ENCODE measurements around the gene PPP1R16B.

The PPP1R16B gene

GRCh38 chr20:38825571-38825900 is 20.0 kb downstream of the PPP1R16B start:
- H3K4me1 ChIP-seq (ENCODE audit: insufficient read depth, low read length) = peaks cover 6% of the 10 kb centered on the region
- H3K27me3 ChIP-seq (ENCODE audit: insufficient read depth, low read length) = no peaks in the 10 kb centered on the region
- no peak overlapping the region for H2AFZ ChIP-seq (ENCODE audit: low read depth, low read length)
- no peak overlapping the region for H3K4me3 ChIP-seq (ENCODE audit: low read length)
- no peaks in the 10 kb centered on the region for H3K36me3 ChIP-seq (ENCODE audit: insufficient read depth, low read length)
- H3K9me3 ChIP-seq (ENCODE audit: low read length) = no peaks in the 10 kb centered on the region

GRCh38 chr20:38825901-38826625 is 20.6 kb downstream of the PPP1R16B start:
- Histone ChIP-seq H3K27me3 (ENCODE audit: insufficient read depth, low read length) (no peaks in the 10 kb centered on the region), H3K4me3 (ENCODE audit: low read length) (no peak overlapping the region), H2AFZ (ENCODE audit: low read depth, low read length) (no peak overlapping the region), H3K4me1 (ENCODE audit: insufficient read depth, low read length) (peaks cover 6% of the 10 kb centered on the region), H3K36me3 (ENCODE audit: insufficient read depth, low read length) (no peaks in the 10 kb centered on the region), H3K9me3 (ENCODE audit: low read length) (no peaks in the 10 kb centered on the region)

- Histone ChIP-seq H3K9me3 (ENCODE audit: low read length) (no peaks in the 10 kb centered on the region), H3K4me1 (ENCODE audit: insufficient read depth, low read length) (peaks cover 6% of the 10 kb centered on the region), H3K36me3 (ENCODE audit: insufficient read depth, low read length) (no peaks in the 10 kb centered on the region), H3K4me3 (ENCODE audit: low read length) (no peak overlapping the region), H3K27me3 (ENCODE audit: insufficient read depth, low read length) (no peaks in the 10 kb centered on the region), H2AFZ (ENCODE audit: low read depth, low read length) (no peak overlapping the region)
These were observed 22.3 kb downstream of the PPP1R16B start for GRCh38 chr20:38827770-38828281.

GRCh38 chr20:38828514-38829295 is 23.2 kb downstream of the PPP1R16B start:
- Histone ChIP-seq H3K4me1 (ENCODE audit: insufficient read depth, low read length) (peaks cover 6% of the 10 kb centered on the region), H3K9me3 (ENCODE audit: low read length) (no peaks in the 10 kb centered on the region), H2AFZ (ENCODE audit: low read depth, low read length) (no peak overlapping the region), H3K36me3 (ENCODE audit: insufficient read depth, low read length) (no peaks in the 10 kb centered on the region), H3K4me3 (ENCODE audit: low read length) (no peak overlapping the region), H3K27me3 (ENCODE audit: insufficient read depth, low read length) (no peaks in the 10 kb centered on the region)

GRCh38 chr20:38829296-38829875 is 23.9 kb downstream of the PPP1R16B start:
- Histone ChIP-seq H3K4me1 (ENCODE audit: insufficient read depth, low read length) (peaks cover 6% of the 10 kb centered on the region), H3K9me3 (ENCODE audit: low read length) (no peaks in the 10 kb centered on the region), H3K36me3 (ENCODE audit: insufficient read depth, low read length) (no peaks in the 10 kb centered on the region), H3K4me3 (ENCODE audit: low read length) (no peak overlapping the region), H3K27me3 (ENCODE audit: insufficient read depth, low read length) (no peaks in the 10 kb centered on the region), H2AFZ (ENCODE audit: low read depth, low read length) (no peak overlapping the region)

GRCh38 chr20:38830356-38830755 is 24.9 kb downstream of the PPP1R16B start:
- no peak overlapping the region for H2AFZ ChIP-seq (ENCODE audit: low read depth, low read length)
- H3K27me3 ChIP-seq (ENCODE audit: insufficient read depth, low read length) = no peaks in the 10 kb centered on the region
- H3K4me3 ChIP-seq (ENCODE audit: low read length) = no peak overlapping the region
- H3K4me1 ChIP-seq (ENCODE audit: insufficient read depth, low read length) = peaks cover 11% of the 10 kb centered on the region
- no peaks in the 10 kb centered on the region for H3K36me3 ChIP-seq (ENCODE audit: insufficient read depth, low read length)
- no peaks in the 10 kb centered on the region for H3K9me3 ChIP-seq (ENCODE audit: low read length)

- Histone ChIP-seq H3K36me3 (ENCODE audit: insufficient read depth, low read length) (no peaks in the 10 kb centered on the region), H2AFZ (ENCODE audit: low read depth, low read length) (no peak overlapping the region), H3K27me3 (ENCODE audit: insufficient read depth, low read length) (no peaks in the 10 kb centered on the region), H3K4me3 (ENCODE audit: low read length) (no peak overlapping the region), H3K9me3 (ENCODE audit: low read length) (no peaks in the 10 kb centered on the region), H3K4me1 (ENCODE audit: insufficient read depth, low read length) (peaks cover 8% of the 10 kb centered on the region)
These were observed 25.7 kb downstream of the PPP1R16B start for GRCh38 chr20:38831049-38831691.

- Histone ChIP-seq H3K27me3 (ENCODE audit: insufficient read depth, low read length) (no peaks in the 10 kb centered on the region), H3K9me3 (ENCODE audit: low read length) (no peaks in the 10 kb centered on the region), H3K4me3 (ENCODE audit: low read length) (no peak overlapping the region), H3K36me3 (ENCODE audit: insufficient read depth, low read length) (no peaks in the 10 kb centered on the region), H3K4me1 (ENCODE audit: insufficient read depth, low read length) (peaks cover 5% of the 10 kb centered on the region), H2AFZ (ENCODE audit: low read depth, low read length) (no peak overlapping the region)
These were observed 26.6 kb downstream of the PPP1R16B start for GRCh38 chr20:38831995-38832620.

- Histone ChIP-seq H3K36me3 (ENCODE audit: insufficient read depth, low read length) (no peaks in the 10 kb centered on the region), H3K9me3 (ENCODE audit: low read length) (no peaks in the 10 kb centered on the region), H2AFZ (ENCODE audit: low read depth, low read length) (no peak overlapping the region), H3K4me3 (ENCODE audit: low read length) (no peak overlapping the region), H3K27me3 (ENCODE audit: insufficient read depth, low read length) (no peaks in the 10 kb centered on the region), H3K4me1 (ENCODE audit: insufficient read depth, low read length) (peaks cover 5% of the 10 kb centered on the region)
These were observed 27.8 kb downstream of the PPP1R16B start for GRCh38 chr20:38833154-38833856.

GRCh38 chr20:38833857-38834164 is 28.3 kb downstream of the PPP1R16B start:
- Histone ChIP-seq H3K4me3 (ENCODE audit: low read length) (no peak overlapping the region), H3K9me3 (ENCODE audit: low read length) (no peaks in the 10 kb centered on the region), H3K27me3 (ENCODE audit: insufficient read depth, low read length) (no peaks in the 10 kb centered on the region), H3K36me3 (ENCODE audit: insufficient read depth, low read length) (no peaks in the 10 kb centered on the region), H2AFZ (ENCODE audit: low read depth, low read length) (no peak overlapping the region), H3K4me1 (ENCODE audit: insufficient read depth, low read length) (peaks cover 5% of the 10 kb centered on the region)

GRCh38 chr20:38834868-38835267 is 29.4 kb downstream of the PPP1R16B start:
- H2AFZ ChIP-seq (ENCODE audit: low read depth, low read length) = no peak overlapping the region
- H3K4me3 ChIP-seq (ENCODE audit: low read length) = no peak overlapping the region
- no peaks in the 10 kb centered on the region for H3K9me3 ChIP-seq (ENCODE audit: low read length)
- H3K4me1 ChIP-seq (ENCODE audit: insufficient read depth, low read length) = peaks cover 5% of the 10 kb centered on the region
- no peaks in the 10 kb centered on the region for H3K36me3 ChIP-seq (ENCODE audit: insufficient read depth, low read length)
- no peaks in the 10 kb centered on the region for H3K27me3 ChIP-seq (ENCODE audit: insufficient read depth, low read length)

GRCh38 chr20:38835792-38836191 is 30.3 kb downstream of the PPP1R16B start:
- H3K4me1 ChIP-seq (ENCODE audit: insufficient read depth, low read length) = peaks cover 5% of the 10 kb centered on the region
- no peaks in the 10 kb centered on the region for H3K36me3 ChIP-seq (ENCODE audit: insufficient read depth, low read length)
- no peak overlapping the region for H3K4me3 ChIP-seq (ENCODE audit: low read length)
- H3K9me3 ChIP-seq (ENCODE audit: low read length) = no peaks in the 10 kb centered on the region
- H2AFZ ChIP-seq (ENCODE audit: low read depth, low read length) = no peak overlapping the region
- no peaks in the 10 kb centered on the region for H3K27me3 ChIP-seq (ENCODE audit: insufficient read depth, low read length)
